Lung microvascular endothelial cell (primary cell): Measurements from ENCODE around the gene IER5L. TPM values are rescaled to one million over a fixed set of nuclear protein-coding genes. Genes with fewer than 3 reads are reported as not detected.
"Not testable (repeated sequence)": the region's sequence is repeated elsewhere in the genome, so short reads cannot be mapped to it uniquely, and the experiment has no call there.

Experiments
- DNase-seq, 2 donors: peaks; one replicate each; pipeline versions ENCODE4 v3.0.0 to v3.0.0-alpha.2; 2010; ENCODE audit warnings: low read depth in 2 of 2
- total RNA-seq: library from RNA; depleted of rRNA; stranded (reverse); fragments of >200 nt; gene quantifications from 2 replicates; pipeline ENCODE4 v1.2.1, GENCODE V29; 2014

IER5L gene
- total RNA-seq, 1 donor from 2014 or later = 20.4 TPM

DNA sequence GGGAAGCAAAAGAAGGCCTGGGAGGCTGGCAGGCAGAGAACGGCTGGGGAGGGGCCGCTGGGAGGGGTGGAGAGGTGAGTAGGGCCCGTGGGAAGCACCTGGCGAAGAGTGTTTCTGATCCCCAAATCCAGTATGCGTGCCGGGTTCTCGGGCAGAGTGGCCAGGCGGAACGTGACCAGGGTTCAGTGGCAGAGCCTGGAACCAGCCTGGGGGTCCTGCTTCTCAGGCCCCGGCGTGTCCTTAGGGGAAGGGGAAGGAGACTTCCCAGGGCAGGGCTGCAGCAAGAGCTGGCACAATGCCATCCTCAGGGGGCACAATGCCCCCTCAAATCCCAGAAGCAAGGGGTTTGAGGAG lies 25.5 kb upstream of the IER5L start:
- no peak for DNase-seq

DNA sequence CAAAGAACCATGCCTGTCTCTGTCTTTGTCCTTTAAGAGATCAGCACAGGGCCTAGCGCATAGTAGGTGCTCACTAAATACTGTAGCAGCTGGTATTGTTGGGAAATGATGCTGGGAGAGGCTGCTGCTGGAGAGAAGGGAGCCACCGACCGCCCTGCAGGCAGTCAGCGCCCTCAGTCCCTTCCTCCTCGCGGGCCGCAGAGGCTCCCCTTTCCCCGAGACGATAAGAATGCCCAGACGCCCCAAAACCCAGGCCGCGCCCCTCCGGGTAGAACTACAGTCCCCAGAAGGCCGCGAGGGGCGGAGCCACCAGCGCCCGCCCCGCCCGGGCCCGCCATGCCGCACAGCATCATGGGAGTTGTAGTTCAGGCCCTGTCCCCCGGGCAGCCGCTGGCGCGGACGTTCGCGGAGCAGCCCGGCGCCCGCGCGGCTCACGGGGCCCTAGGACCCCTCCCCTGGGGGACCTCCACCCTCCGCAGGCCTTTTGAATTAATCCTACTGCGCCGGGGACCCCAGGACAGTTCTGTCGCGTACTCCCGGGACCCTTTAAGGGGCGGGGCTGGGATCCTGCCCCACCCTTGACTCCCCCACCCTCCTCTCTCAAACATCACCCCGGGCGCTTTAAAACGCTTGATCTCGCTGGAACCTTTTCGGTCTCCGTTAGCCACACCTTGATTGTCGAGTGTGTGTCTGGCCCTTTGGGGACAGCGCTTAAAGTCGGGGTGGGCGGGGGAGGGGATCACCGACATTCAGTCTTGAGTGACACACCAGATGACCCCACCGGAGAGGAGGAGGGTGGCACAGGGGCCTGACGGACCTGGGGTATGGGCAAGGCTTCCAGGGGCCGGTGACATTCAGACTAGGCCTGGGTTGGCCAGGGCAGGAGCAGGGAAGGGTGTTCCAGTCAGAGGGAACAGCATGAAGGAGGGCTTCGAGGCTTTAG lies 24.8 kb upstream of the IER5L start:
- peak; percentile 67 to 76 for DNase-seq

DNA sequence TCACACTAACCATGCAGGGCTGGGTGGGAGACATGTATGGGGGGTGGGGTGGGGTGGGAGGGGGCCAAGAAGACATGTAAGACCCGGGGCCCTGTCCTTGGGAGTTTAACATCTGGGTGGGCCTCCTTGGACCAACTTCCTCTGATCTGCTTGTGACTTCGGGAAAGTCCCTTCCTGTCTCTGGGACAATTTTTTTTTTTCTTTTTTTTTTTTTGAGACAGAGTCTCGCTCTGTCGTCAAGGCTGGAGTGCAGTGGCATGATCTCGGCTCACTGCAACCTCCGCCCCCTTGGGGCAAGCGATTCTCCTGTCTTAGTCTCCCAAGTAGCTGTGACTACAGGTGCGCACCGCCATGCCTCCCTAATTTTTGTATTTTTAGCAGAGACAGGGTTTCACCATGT lies 23.8 kb upstream of the IER5L start:
- no peak for DNase-seq

DNA sequence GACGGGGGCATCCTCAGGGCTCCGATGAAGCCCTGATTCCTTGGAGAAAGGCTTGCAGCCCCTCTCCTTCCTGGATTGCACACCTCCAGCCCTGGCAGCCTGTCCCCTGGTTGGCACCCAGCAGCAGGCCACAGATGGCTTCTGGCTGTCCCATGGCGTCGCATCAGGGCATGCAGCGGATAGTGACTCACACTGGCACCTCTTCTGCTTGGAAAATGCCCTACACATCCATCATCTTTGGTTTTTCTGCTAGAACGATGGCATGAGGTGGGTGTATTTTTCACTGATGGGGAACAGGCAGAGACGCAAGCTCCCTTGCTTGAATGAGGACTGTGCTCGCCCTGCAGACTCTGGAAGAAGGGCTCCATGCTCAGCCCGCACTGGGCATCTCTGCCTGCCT lies 23.2 kb upstream of the IER5L start:
- DNase-seq = no peak

DNA sequence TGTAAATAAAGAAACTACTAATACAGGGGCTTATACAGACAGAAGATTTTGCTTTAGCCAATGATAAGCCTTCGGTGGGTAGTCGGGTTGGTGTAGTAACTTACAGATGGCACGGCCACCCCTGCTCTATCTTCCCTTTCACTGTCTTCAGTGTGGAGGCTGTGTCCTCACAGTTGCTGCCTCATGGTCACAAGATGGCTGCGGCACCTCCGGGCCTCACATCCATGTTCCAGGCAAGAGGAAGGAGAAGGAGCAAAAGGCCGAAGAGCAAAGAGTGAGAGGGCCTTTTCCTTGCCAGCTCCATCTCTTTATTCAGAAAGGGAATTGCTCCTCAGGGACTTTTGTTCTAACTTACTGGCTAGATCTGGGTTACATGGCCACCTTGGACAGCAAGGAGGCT lies 22.2 kb upstream of the IER5L start:
- no peak for DNase-seq

DNA sequence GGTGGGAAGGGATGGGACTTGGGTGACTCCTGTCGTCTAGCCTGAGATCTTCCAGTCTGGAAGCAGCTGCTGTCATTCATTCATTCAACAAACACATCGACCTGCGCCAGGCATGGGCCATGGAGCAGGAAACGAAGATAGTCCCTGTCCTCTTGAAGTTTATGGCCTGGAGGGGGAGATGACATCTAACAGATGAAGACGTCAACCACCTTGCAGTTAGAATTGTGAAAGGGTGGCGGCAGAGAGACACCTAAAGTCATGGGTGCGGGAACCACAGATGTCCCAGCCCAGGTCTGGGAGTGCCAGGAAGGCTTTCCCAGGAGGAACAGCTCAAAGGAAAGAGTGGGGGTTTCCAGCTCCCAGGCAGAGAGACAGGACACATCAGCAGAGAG lies 21.0 kb upstream of the IER5L start:
- DNase-seq = no peak

DNA sequence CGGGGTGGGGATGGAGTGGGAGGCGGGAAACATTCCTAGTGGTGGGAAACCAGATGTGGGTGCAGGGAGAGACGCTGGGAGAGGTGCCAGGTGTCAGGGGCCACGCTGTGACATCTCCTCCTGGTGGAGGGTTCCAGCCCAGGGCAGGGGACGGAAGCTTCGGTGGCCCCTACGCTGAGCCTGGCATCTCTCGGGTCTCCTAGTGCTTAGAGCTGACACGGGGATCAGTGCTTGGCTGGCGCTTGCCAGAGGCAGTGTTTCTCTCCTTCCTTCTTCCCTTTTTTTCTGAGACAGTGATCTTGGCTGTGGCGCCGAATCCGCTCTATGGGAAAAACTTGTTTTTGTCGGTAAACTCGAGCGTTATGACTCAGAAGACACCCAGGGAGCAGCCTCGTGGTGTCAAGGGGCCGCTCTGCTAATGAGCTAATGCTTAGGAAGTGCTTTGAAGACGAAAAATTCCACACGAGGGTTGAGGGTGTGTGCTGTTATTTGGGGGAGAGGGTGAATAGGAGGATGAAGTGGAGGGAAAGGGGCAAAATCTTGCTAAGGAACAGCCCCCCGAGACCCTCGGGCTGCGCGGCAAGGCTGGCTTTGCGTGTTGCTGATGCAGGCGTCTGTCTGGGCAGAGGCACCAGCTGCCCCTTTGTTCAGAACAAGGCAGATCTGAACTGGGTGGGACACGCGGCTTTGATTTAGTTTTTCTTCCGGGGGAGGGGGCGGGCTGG lies 20.4 kb upstream of the IER5L start:
- peak in 1 of 2 donors; percentile 51 for DNase-seq

DNA sequence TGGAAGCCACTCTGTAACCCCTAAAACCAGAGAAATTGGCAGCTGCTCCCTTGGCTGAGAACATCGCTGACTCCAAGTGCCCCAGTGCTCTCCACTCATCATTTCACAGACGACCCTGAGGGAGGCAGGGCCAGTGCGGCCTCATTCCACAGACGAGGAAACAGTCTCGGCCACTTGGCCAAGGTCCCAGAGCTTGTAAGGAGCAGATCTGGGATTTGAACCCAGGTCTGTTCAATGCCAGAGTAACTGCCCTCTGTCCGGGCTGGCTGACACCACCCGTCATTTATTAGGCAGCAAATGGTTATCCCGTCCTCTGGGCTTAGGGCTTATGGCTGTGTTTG lies 19.9 kb upstream of the IER5L start:
- no peak for DNase-seq

DNA sequence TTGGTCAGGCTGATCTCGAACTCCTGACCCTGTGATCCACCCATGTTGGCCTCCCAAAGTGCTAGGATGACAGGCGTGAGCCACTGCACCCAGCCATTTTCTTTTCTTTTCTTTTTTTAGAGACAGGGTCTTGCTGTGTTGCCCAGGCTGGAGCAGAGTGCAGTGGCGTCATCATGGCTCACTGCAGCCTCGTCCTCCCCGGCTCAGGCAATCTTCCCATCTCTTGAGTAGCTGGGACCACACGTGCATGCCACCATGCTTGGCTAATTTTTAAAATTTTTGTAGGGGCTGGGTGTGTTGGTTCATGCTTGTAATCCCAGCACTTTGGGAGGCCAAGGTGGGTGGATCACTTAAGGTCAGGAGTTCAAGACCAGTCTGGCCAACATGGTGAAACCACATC lies 19.0 kb upstream of the IER5L start:
- not testable (repeated sequence) for DNase-seq

DNA sequence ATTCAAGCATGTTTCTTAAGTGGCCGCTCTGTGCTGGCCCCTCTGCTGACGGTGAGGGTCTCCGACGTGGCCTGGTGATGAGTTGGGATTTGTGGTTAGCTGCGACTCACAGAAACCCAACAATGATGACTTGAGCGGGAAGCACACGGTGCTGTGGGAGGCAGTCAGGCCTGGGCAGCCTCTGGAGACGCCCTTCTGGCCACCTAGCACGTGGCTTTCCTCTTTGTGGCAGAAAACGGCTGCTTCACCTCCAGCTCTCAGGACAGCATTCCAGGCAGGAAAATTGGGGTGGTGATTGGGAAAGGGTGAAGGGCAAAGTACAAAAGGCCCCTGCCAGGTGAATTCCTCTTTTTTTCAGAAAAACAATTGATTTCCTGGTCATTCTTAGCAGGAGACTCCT lies 17.5 kb upstream of the IER5L start:
- no peak for DNase-seq

DNA sequence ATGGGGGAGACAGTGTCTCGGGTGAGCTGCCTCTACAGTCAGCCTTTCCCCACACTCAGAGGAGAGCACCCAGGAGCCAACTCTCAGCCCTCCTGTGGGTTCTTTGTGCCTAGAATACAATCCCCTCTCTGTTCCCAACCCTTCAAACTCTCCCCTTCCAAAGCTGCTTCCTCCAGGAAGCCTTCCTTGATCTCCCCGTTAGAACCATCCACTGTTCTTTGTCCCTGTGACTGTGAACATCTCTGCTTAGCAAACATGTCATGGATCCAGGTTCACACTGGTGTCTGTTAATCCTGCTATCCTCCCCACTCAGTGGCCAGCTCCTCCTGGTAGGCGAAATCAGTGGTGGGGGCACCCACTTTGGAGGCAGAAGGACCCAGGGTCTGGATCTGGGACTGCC lies 16.2 kb upstream of the IER5L start:
- DNase-seq = no peak

DNA sequence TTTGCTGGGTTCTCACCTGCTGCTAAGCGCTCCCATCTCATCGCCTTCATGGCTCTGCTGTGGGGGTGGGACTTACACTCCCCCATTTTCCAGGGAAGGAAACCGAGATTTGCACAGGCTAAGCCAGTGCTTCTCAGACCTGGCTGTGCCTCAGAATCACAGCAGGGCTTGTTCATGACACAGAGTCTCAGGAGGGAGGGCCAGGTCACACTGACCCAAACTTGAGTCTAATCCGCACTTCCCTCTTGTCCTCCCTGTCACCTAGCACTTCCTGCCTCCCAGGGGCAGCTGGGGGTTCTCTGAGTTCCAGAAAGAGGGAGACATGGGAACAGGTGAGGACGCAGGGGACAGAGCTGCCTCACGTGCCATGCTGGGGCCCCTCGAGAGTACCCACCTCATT lies 15.6 kb upstream of the IER5L start:
- DNase-seq = no peak

DNA sequence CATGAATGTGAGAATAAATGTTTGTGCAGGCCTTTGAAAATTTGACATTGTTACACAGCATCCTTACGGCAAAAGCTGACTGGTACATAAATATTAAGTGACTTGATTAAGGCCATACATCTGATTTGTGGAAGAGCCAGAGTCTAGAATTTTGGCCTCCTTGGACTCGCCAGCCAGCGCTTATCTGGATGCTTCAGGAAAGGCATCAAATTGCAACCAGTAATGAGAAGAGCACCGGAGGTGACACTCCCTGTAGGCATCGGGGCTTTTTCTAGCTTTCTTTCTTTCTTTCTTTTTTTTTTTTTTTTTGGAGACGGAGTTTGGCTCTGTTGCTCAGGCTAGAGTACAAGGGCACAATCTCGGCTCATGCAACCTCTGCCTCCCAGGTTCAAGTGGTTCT lies 13.2 kb upstream of the IER5L start:
- no peak for DNase-seq

DNA sequence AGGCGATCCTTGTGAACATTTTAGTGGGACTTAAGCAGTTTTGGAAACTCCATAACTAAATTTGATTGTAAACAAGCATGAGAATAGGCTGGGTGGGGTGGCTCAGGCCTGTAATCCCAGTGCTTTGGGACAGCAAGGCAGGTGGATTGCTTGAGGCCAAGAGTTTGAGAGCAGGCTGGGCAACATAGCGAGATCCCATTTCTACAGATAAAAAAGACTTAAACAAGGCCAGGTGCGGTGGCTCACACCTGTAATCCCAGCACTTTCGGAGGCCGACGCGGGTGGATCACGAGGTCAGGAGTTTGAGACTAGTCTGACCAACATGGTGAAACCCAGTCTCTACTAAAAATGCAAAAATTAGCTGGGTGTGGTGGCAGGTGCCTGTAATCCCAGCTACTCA lies 11.9 kb upstream of the IER5L start:
- DNase-seq = not testable (repeated sequence)

DNA sequence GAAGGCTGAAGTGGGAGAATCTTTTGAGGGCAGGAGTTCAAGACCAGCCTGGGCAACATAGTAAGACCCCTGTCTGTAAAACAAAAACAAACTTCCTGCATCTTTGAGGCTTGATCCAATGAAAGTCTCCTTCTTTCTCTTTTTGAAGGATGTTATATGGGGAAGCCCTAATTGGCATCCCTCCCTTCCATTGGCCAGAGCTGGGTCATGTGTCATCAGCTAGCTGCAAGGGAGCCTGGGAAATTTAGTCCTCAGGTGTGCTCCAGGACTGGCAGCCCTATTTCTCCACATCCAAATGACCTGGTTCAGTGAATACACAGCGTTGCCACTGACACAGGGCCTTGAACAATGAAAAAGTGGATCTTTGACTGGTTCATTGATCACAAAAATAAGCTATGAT lies 9.0 kb upstream of the IER5L start:
- no peak for DNase-seq

DNA sequence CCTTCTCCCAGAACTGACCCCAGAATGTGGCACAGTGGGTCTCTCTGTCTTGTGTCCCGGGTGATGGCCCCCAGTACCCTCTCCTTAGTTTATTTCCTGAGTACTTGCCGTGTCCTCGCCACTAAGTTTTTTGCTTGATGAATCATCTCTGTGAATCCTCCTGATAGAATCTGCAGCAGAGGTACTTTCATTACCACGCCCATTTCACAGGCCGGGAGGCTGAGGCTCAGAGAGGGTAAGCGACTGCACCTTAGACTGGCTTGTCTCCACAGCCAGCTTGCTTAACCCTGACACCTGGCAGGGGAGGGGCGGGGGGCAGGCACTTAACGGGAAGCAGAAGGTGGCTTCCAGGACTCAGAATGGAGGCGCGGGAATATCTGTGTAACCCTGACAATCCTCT lies 7.9 kb upstream of the IER5L start:
- DNase-seq = no peak

DNA sequence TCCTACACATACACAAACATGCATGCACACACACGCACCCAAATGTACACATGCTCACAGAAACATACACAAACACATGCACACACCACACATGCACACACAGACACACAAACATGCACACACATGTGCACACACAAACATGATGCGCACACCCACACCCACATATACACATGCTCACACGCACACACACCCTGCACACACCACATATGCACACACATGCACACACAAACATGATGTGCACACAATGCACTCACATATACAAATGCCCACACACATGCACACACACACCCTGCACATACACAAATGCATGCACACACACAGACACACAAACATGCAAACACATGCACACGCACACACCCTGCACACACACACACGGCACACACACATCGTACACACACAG lies 7.3 kb upstream of the IER5L start:
- DNase-seq = no peak

DNA sequence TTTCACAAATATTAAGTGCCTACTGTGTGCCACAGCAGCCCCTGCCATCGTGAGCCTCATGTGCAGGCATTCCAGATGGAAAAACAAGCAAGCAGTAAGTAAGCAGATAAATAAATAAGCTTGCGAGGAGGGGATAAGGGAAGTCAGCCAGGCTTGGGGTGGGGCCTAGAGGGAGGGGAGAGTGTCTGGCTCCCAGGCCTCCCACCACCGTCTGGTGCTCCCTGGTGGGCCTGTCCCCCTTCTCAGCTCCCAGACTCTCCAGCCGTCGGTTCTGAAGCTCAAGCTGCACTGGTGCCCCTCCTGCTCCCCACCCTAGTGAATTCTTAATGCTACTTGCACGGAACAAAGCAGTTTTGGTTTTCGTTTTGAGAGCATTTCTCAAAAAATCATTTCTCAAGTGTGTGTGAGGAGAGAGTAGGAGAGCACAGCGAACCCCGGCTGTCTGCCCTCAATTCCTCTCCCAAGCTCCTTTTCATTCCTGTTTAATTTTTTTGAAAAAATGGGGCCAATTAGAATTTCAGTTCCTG lies 6.6 kb upstream of the IER5L start:
- no peak for DNase-seq

DNA sequence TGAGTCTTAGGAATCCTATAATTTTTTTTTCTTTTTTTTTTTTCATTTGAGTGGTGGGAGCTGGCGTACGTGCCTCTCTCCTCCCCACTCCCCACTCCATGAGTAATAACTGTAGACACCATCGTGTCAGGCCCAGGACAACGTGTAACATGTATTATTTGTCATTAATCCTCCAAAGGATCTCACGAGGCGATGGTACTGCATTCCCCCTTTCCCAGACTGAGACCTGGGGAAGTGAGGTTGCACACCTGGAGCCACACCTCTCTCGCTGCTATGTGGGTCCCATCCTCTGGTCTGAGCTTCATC lies 6.1 kb upstream of the IER5L start:
- DNase-seq = no peak

DNA sequence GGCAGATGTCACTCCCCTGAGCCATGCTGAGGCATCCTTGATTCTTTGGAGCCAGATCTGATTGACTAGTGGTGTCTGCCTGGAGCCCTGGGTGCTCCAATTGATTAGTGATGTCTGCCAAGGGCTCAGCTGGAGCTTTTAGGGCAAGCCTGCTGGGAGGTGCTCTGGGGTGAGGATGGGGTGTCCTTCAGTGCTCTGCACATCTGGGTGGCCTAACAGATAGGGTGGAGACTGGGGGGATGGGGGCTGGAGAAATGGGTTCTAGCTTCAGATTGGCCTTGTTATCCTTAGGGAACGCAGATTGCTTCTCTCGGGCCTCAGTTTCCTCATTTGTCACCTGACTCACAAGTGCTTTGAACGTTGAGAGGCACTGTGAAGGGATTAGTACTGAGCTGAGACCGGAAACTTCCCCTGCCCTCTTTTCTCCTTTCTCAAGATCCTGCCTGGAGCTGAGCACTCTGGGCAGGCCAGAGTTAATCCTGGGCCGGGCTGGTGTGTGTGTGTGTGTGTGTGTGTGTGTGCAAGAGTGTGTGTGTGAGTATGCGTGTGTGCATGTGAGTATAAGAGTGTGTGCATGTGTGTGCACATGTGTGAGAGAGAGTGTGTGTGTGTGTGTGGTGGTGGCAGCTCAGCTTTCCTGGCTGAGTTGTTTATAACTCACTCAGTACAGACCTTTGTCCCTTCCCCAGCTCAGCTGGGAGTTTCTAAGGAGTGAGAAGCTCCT lies 5.6 kb upstream of the IER5L start:
- DNase-seq = no peak

DNA sequence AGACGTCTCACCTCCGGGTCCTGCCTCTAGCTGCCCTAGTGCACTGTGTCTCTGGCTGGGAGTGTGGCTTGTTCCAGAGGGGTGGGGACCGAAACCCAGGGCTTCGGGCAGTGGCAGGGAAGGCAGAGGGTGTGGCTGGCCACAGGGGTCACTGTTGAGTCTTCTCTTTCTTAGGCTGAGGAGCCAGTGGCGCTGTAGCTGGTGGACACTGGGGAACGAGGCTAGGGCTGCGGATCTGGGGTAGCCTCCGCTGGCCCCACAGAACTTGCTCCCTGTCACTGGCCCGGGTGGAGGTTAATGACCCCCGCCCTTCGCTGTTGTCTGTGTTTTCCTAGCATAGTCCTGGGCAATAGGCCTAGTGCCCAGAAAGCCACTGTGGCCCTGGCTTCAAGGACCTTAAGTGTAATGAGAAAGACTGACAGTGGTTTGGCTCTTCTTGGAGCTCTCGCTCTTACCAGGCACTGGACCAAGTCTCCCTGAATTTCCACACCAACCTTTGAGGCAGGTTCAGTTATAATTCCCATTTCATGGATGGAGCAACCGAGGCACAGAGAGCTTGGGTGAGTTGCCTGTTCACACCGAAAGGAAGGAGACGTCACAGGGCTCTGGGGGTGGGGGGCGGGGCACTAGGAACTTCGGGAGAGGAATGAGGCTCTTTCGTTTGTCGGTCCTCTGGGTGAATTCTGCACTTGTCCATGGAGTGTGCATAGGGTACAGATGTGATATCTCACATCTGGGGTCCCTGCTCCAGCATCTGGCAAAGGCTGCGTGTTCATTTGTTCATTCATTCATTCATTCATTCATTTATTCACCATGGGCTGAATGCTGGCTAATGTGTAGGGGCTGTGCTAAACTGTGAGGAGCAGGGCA lies 4.8 kb upstream of the IER5L start:
- DNase-seq = peak; percentile 21 to 27

DNA sequence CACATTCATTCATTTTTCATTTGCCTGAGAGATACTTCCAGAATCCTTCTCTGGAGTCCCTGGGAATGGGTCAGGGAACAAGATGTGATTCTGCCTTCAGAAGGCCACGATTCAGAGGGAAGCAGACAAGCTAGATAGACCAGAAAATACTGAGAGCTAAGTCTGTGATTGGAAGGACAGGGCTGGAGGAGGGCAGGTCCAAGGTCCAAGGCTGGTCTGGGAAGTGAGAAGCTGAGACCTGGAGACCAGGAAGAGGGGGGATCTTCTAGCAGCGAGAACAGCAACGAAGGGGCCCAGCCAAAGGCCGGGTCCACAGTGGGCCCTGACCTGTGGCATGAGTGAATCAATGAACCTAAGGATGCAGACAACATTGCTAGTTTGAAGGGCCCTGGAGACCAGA lies 4.1 kb upstream of the IER5L start:
- DNase-seq = no peak
